ENCODE data around the gene CPED1. TPM values are rescaled to one million over a fixed set of nuclear protein-coding genes. Genes with fewer than 3 reads are reported as not detected.

CPED1 gene
- polyA plus RNA-seq, 1 experiment, result 52.0 TPM

- ChIA-PET CTCF (no interaction called here), POLR2A (no interaction called here)
- Histone ChIP-seq H3K27me3 (ENCODE audit: control insufficient read depth, insufficient read depth, low read length) (no peaks in the 10 kb centered on the region), H3K4me3 (ENCODE audit: low read depth, low read length) (no peak overlapping the region), H3K9me3 (ENCODE audit: control insufficient read depth, insufficient read depth, low read length) (no peaks in the 10 kb centered on the region), H3K27ac (ENCODE audit: low read depth, low read length) (no peak overlapping the region)
- TF ChIP-seq CTCF (IDR thresholded peaks at IDR 0.05; ENCODE audit: low read depth, low read length), result no peak
- no peak for DNase-seq (ENCODE audit: low read depth, low spot score)
Observed at GRCh38 chr7:121322460-121322859, 333.9 kb downstream of the CPED1 start.

GRCh38 chr7:121323515-121324302 is 335.2 kb downstream of the CPED1 start:
- DNase-seq (ENCODE audit: low read depth, low spot score), result no peak
- no peak overlapping the region for H3K27ac ChIP-seq (ENCODE audit: low read depth, low read length)
- ChIA-PET CTCF (interaction anchor here (0.9 kb wide), 1 partner anchor 531 kb away, joined by 3 read pairs; no protein-coding TSS in a partner anchor), POLR2A (no interaction called here)
- no peak overlapping the region for H3K4me3 ChIP-seq (ENCODE audit: low read depth, low read length)
- H3K27me3 ChIP-seq (ENCODE audit: control insufficient read depth, insufficient read depth, low read length), result peaks cover 2% of the 10 kb centered on the region
- H3K9me3 ChIP-seq (ENCODE audit: control insufficient read depth, insufficient read depth, low read length), result no peaks in the 10 kb centered on the region
- TF ChIP-seq CTCF (IDR thresholded peaks at IDR 0.05; ENCODE audit: low read depth, low read length), result no peak

GRCh38 chr7:121327671-121328070 is 339.2 kb downstream of the CPED1 start:
- ChIA-PET POLR2A (interaction anchor here (0.6 kb wide), 1 partner anchor 527 kb away, joined by 5 read pairs; no protein-coding TSS in a partner anchor), CTCF (interaction anchor here (0.6 to 1.6 kb wide), 3 partner anchors 14 to 227 kb away, joined by 3 to 4 read pairs (median 3); no protein-coding TSS in a partner anchor)
- DNase-seq (ENCODE audit: low read depth, low spot score), result no peak
- Histone ChIP-seq H3K27me3 (ENCODE audit: control insufficient read depth, insufficient read depth, low read length) (peaks cover 7% of the 10 kb centered on the region), H3K9me3 (ENCODE audit: control insufficient read depth, insufficient read depth, low read length) (no peaks in the 10 kb centered on the region; the same call in 1 of the 2 replicates), H3K4me3 (ENCODE audit: low read depth, low read length) (no peak overlapping the region), H3K27ac (ENCODE audit: low read depth, low read length) (no peak overlapping the region)
- TF ChIP-seq CTCF (IDR thresholded peaks at IDR 0.05; ENCODE audit: low read depth, low read length), result no peak

- TF ChIP-seq CTCF (IDR thresholded peaks at IDR 0.05; ENCODE audit: low read depth, low read length), result no peak
- no peak for DNase-seq (ENCODE audit: low read depth, low spot score)
- Histone ChIP-seq H3K4me3 (ENCODE audit: low read depth, low read length) (peak within 1 kb of the TSS; percentile 63), H3K27ac (ENCODE audit: low read depth, low read length) (no peak within 1 kb of the TSS), H3K9me3 (ENCODE audit: control insufficient read depth, insufficient read depth, low read length) (no peaks in the 10 kb centered on the region; the same call in 1 of the 2 replicates), H3K27me3 (ENCODE audit: control insufficient read depth, insufficient read depth, low read length) (peaks cover 7% of the 10 kb centered on the region)
- ChIA-PET POLR2A (interaction anchor here (0.7 to 1.2 kb wide), 3 partner anchors 40 to 338 kb away, joined by 3 to 4 read pairs (median 3); no protein-coding TSS in a partner anchor), CTCF (no interaction called here)
Observed at GRCh38 chr7:121328508-121329190, 340.1 kb downstream of the CPED1 start, which contains the start of gene WNT16. TSS of gene WNT16 (plus strand) at chr7:121329000. CDS start at chr7:121329293, 293 bp downstream.

Measured in AG04450 (cell line).